ENCODE data around the gene CCDC192.

Gene CCDC192

GRCh38 chr5:127963233-127963632, 260.0 kb downstream of the CCDC192 start:
- H3K4me3 Mint-ChIP-seq, result no peak overlapping the region
- peaks cover 29% of the 10 kb centered on the region for H3K4me1 Mint-ChIP-seq
- H3K27ac Mint-ChIP-seq, result no peak overlapping the region
- peaks cover 13% of the 10 kb centered on the region for H3K9me3 Mint-ChIP-seq
- H3K36me3 Mint-ChIP-seq, result peaks cover 27% of the 10 kb centered on the region
- H3K27me3 Mint-ChIP-seq, result no peaks in the 10 kb centered on the region

- Mint-ChIP-seq H3K36me3 (peaks cover 28% of the 10 kb centered on the region), H3K4me1 (peaks cover 29% of the 10 kb centered on the region), H3K9me3 (peaks cover 13% of the 10 kb centered on the region), H3K27ac (no peak overlapping the region), H3K27me3 (no peaks in the 10 kb centered on the region), H3K4me3 (no peak overlapping the region)
Measured at GRCh38 chr5:127963931-127964330, 260.7 kb downstream of the CCDC192 start.

GRCh38 chr5:127967323-127967982, 264.3 kb downstream of the CCDC192 start:
- no peak overlapping the region for H3K4me3 Mint-ChIP-seq
- no peak overlapping the region for H3K27ac Mint-ChIP-seq
- H3K9me3 Mint-ChIP-seq, result peaks cover 13% of the 10 kb centered on the region
- no peaks in the 10 kb centered on the region for H3K4me1 Mint-ChIP-seq
- peaks cover 36% of the 10 kb centered on the region for H3K36me3 Mint-ChIP-seq
- no peaks in the 10 kb centered on the region for H3K27me3 Mint-ChIP-seq

GRCh38 chr5:127967983-127968592, 264.9 kb downstream of the CCDC192 start:
- Mint-ChIP-seq H3K27ac (no peak overlapping the region), H3K4me3 (no peak overlapping the region), H3K27me3 (no peaks in the 10 kb centered on the region), H3K36me3 (peaks cover 33% of the 10 kb centered on the region), H3K9me3 (peaks cover 13% of the 10 kb centered on the region), H3K4me1 (no peaks in the 10 kb centered on the region)

GRCh38 chr5:127969002-127969401, 265.8 kb downstream of the CCDC192 start:
- no peak overlapping the region for H3K4me3 Mint-ChIP-seq
- no peaks in the 10 kb centered on the region for H3K27me3 Mint-ChIP-seq
- H3K36me3 Mint-ChIP-seq, result peaks cover 29% of the 10 kb centered on the region
- peaks cover 13% of the 10 kb centered on the region for H3K9me3 Mint-ChIP-seq
- H3K4me1 Mint-ChIP-seq, result no peaks in the 10 kb centered on the region
- H3K27ac Mint-ChIP-seq, result no peak overlapping the region

- H3K27ac Mint-ChIP-seq, result no peak overlapping the region
- no peaks in the 10 kb centered on the region for H3K4me1 Mint-ChIP-seq
- H3K36me3 Mint-ChIP-seq, result peaks cover 28% of the 10 kb centered on the region
- peaks cover 13% of the 10 kb centered on the region for H3K9me3 Mint-ChIP-seq
- no peaks in the 10 kb centered on the region for H3K27me3 Mint-ChIP-seq
- H3K4me3 Mint-ChIP-seq, result no peak overlapping the region
Measured at GRCh38 chr5:127969651-127970050, 266.5 kb downstream of the CCDC192 start.

GRCh38 chr5:127970081-127970480, 266.9 kb downstream of the CCDC192 start:
- Mint-ChIP-seq H3K27ac (no peak overlapping the region), H3K4me3 (no peak overlapping the region), H3K27me3 (no peaks in the 10 kb centered on the region), H3K4me1 (no peaks in the 10 kb centered on the region), H3K36me3 (peaks cover 25% of the 10 kb centered on the region), H3K9me3 (peaks cover 13% of the 10 kb centered on the region)

- no peaks in the 10 kb centered on the region for H3K4me1 Mint-ChIP-seq
- no peaks in the 10 kb centered on the region for H3K27me3 Mint-ChIP-seq
- H3K36me3 Mint-ChIP-seq, result peaks cover 21% of the 10 kb centered on the region
- H3K9me3 Mint-ChIP-seq, result peaks cover 8% of the 10 kb centered on the region
- no peak overlapping the region for H3K27ac Mint-ChIP-seq
- H3K4me3 Mint-ChIP-seq, result no peak overlapping the region
Measured at GRCh38 chr5:127970854-127971425, 267.7 kb downstream of the CCDC192 start.

- H3K27ac Mint-ChIP-seq, result no peak overlapping the region
- H3K27me3 Mint-ChIP-seq, result no peaks in the 10 kb centered on the region
- peaks cover 9% of the 10 kb centered on the region for H3K36me3 Mint-ChIP-seq
- no peaks in the 10 kb centered on the region for H3K4me1 Mint-ChIP-seq
- H3K9me3 Mint-ChIP-seq, result no peaks in the 10 kb centered on the region
- H3K4me3 Mint-ChIP-seq, result no peak overlapping the region
Measured at GRCh38 chr5:127975961-127976360, 272.8 kb downstream of the CCDC192 start.

- H3K4me3 Mint-ChIP-seq, result no peak overlapping the region
- H3K9me3 Mint-ChIP-seq, result no peaks in the 10 kb centered on the region
- H3K27ac Mint-ChIP-seq, result no peak overlapping the region
- H3K36me3 Mint-ChIP-seq, result peaks cover 9% of the 10 kb centered on the region
- no peaks in the 10 kb centered on the region for H3K4me1 Mint-ChIP-seq
- no peaks in the 10 kb centered on the region for H3K27me3 Mint-ChIP-seq
Measured at GRCh38 chr5:127976525-127976924, 273.3 kb downstream of the CCDC192 start.

GRCh38 chr5:127976991-127977717, 274.0 kb downstream of the CCDC192 start:
- Mint-ChIP-seq H3K27ac (no peak overlapping the region), H3K9me3 (no peaks in the 10 kb centered on the region), H3K27me3 (no peaks in the 10 kb centered on the region), H3K4me3 (no peak overlapping the region), H3K4me1 (no peaks in the 10 kb centered on the region), H3K36me3 (peaks cover 9% of the 10 kb centered on the region)

GRCh38 chr5:127978738-127979300, 275.6 kb downstream of the CCDC192 start:
- Mint-ChIP-seq H3K4me3 (no peak overlapping the region), H3K36me3 (peaks cover 9% of the 10 kb centered on the region), H3K4me1 (no peaks in the 10 kb centered on the region), H3K27ac (no peak overlapping the region), H3K27me3 (no peaks in the 10 kb centered on the region), H3K9me3 (no peaks in the 10 kb centered on the region)

GRCh38 chr5:127979475-127979874, 276.3 kb downstream of the CCDC192 start:
- Mint-ChIP-seq H3K27ac (no peak overlapping the region), H3K4me1 (no peaks in the 10 kb centered on the region), H3K27me3 (no peaks in the 10 kb centered on the region), H3K9me3 (no peaks in the 10 kb centered on the region), H3K4me3 (no peak overlapping the region), H3K36me3 (peaks cover 9% of the 10 kb centered on the region)

GRCh38 chr5:127980843-127981242, 277.7 kb downstream of the CCDC192 start:
- Mint-ChIP-seq H3K27ac (no peak overlapping the region), H3K4me1 (no peaks in the 10 kb centered on the region), H3K36me3 (peaks cover 11% of the 10 kb centered on the region), H3K4me3 (no peak overlapping the region), H3K9me3 (no peaks in the 10 kb centered on the region), H3K27me3 (no peaks in the 10 kb centered on the region)

- no peak overlapping the region for H3K4me3 Mint-ChIP-seq
- H3K27me3 Mint-ChIP-seq, result no peaks in the 10 kb centered on the region
- H3K27ac Mint-ChIP-seq, result no peak overlapping the region
- peaks cover 11% of the 10 kb centered on the region for H3K36me3 Mint-ChIP-seq
- H3K9me3 Mint-ChIP-seq, result no peaks in the 10 kb centered on the region
- H3K4me1 Mint-ChIP-seq, result no peaks in the 10 kb centered on the region
Measured at GRCh38 chr5:127981498-127981897, 278.3 kb downstream of the CCDC192 start.

Measured in activated naive CD4-positive, alpha-beta T cell treated with anti-CD3 and anti-CD28 coated beads, Interleukin-2, amount 50 U/mL, for 24 hours (primary cell).